Stomach (tissue), 4 donors: Measurements from ENCODE around the gene PPP1R3G.

Experiments used
- EP300 ChIP-seq: sonication (generic); formaldehyde crosslinking; IDR thresholded peaks from one replicate; pipeline ENCODE4 v1.6.1; 2017; ENCODE audit warnings: antibody characterized with exemption
- POLR2A ChIP-seq, 4 donors: fragments of 450-650 bp; IDR thresholded peaks; one replicate each; pipeline ENCODE4 v1.6.1; 2016; ENCODE audit warnings: antibody characterized with exemption in 4 of 4, control low read depth in 2 of 4, mild to moderate bottlenecking in 1 of 4, moderate library complexity in 1 of 4
- POLR2AphosphoS5 ChIP-seq, 3 donors: sonication (generic); formaldehyde crosslinking; IDR thresholded peaks; one replicate each; pipeline ENCODE4 v1.6.1; 2016; ENCODE audit warnings: antibody characterized with exemption in 3 of 3
- TF ChIP-seq, protein P1 (sequence below), 7 experiments: fragments of 450-650 bp in 4 of 7; fragments of 200-600 bp in 3 of 7; sonication (generic) in 3 of 7; IDR thresholded peaks; one replicate each; pipeline ENCODE4 v1.5.1; 2016 to 2019; ENCODE audit warnings: antibody characterized with exemption in 7 of 7, control low read depth in 2 of 7, mild to moderate bottlenecking in 1 of 7

DNA sequence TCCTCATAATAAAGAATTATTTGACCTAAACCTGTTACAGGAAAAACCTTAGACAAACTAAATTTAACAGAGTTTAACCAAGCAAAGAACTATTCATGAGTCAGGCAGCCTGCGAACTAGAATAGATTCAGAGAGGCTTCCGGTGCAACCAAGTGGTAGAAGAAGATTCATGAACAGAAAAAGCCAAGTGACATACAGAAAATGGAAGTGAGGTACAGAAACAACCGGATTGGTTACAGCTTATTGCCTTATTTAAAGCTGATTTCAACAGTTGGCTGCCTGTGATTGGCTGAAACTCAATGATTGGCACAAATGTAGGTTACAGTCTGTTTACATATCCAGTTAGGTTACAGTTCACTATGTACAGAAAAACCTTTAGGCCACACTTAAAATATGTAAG, 10.1 kb downstream of the PPP1R3G start:
- TF ChIP-seq, protein P1, sequence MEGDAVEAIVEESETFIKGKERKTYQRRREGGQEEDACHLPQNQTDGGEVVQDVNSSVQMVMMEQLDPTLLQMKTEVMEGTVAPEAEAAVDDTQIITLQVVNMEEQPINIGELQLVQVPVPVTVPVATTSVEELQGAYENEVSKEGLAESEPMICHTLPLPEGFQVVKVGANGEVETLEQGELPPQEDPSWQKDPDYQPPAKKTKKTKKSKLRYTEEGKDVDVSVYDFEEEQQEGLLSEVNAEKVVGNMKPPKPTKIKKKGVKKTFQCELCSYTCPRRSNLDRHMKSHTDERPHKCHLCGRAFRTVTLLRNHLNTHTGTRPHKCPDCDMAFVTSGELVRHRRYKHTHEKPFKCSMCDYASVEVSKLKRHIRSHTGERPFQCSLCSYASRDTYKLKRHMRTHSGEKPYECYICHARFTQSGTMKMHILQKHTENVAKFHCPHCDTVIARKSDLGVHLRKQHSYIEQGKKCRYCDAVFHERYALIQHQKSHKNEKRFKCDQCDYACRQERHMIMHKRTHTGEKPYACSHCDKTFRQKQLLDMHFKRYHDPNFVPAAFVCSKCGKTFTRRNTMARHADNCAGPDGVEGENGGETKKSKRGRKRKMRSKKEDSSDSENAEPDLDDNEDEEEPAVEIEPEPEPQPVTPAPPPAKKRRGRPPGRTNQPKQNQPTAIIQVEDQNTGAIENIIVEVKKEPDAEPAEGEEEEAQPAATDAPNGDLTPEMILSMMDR (IDR thresholded peaks at IDR 0.05): no peak
- TF ChIP-seq POLR2AphosphoS5 (IDR thresholded peaks at IDR 0.05) (no peak), EP300 (no peak), POLR2A (IDR thresholded peaks at IDR 0.05) (no peak)
